Nephron (organoid): ENCODE measurements around the gene PCDH7.

Experiments
- H3K27ac Mint-ChIP-seq, 3 experiments: 2 replicates each; pipeline ENCODE4 v1.8.0; 2020; ENCODE audit warnings: mixed read lengths in 3 of 3, mild to moderate bottlenecking in 2 of 3, moderate library complexity in 1 of 3
- H3K27me3 Mint-ChIP-seq: 2 replicates; pipeline ENCODE4 v1.8.0; 2021; ENCODE audit warnings: low read depth, mild to moderate bottlenecking, moderate library complexity, mixed read lengths
- H3K36me3 Mint-ChIP-seq: 2 replicates; pipeline ENCODE4 v1.8.0; 2020; ENCODE audit warnings: low read depth, mixed read lengths
- H3K4me1 Mint-ChIP-seq: 2 replicates; pipeline ENCODE4 v1.8.0; 2020; ENCODE audit warnings: mixed read lengths
- H3K4me3 Mint-ChIP-seq, 3 experiments: 2 replicates each; pipeline ENCODE4 v1.8.0; 2020; ENCODE audit warnings: mild to moderate bottlenecking in 3 of 3, mixed read lengths in 3 of 3, moderate library complexity in 2 of 3
- H3K9me3 Mint-ChIP-seq: 2 replicates; pipeline ENCODE4 v1.8.0; 2020; ENCODE audit warnings: mixed read lengths
- CTCF ChIP-seq, 3 experiments: fragments of 200-600 bp; sonication (generic); IDR thresholded peaks; one replicate each; pipeline ENCODE4 v1.5.0; 2021; ENCODE audit warnings: antibody characterized with exemption in 3 of 3; ENCODE audit not compliant: unreplicated experiment in 3 of 3

Gene PCDH7

DNA sequence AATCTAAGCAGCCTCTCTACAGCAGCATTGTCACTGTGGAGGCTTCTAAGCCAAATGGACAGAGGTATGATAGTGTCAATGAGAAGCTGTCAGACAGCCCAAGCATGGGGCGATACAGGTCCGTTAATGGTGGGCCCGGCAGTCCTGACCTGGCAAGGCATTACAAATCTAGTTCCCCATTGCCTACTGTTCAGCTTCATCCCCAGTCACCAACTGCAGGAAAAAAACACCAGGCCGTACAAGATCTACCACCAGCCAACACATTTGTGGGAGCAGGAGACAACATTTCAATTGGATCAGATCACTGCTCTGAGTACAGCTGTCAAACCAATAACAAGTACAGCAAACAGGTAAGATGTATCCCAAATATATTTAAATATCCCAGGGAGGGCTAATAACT is 4.1 kb downstream of the PCDH7 start:
- peaks cover 35% of the 10 kb centered on the region for H3K4me1 Mint-ChIP-seq
- TF ChIP-seq CTCF (IDR thresholded peaks at IDR 0.05; ENCODE audit: unreplicated experiment in 3 of 3): no peak
- peaks cover 23% of the 10 kb centered on the region for H3K36me3 Mint-ChIP-seq
- H3K9me3 Mint-ChIP-seq: no peaks in the 10 kb centered on the region
- peaks cover 27% of the 10 kb centered on the region for H3K27me3 Mint-ChIP-seq
- peak overlapping the region; percentile 77 to 86 (median 86) for H3K4me3 Mint-ChIP-seq
- peak overlapping the region in 2 of 3 experiments; percentile 10 to 81 for H3K27ac Mint-ChIP-seq

DNA sequence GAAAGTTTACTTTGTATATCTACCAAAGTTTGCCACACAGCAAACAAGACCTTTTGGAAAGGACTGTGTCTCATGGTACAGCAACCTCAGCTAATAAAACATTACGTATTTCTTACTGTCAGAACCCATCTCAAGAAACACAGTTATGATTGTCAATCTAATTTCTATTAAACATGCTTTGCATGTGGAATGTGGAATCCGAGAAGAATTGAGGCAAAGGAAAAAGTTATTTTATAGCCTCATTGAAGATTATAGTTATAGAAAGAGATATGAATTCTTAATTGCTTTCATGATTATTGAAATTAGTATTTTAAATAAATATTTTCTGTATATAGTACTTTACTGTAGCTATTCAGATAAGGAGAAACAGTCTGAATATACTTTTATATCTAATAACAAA is 5.4 kb downstream of the PCDH7 start:
- no peak for TF ChIP-seq CTCF (IDR thresholded peaks at IDR 0.05; ENCODE audit: unreplicated experiment in 3 of 3)
- no peak overlapping the region for H3K27ac Mint-ChIP-seq
- H3K4me3 Mint-ChIP-seq: peak overlapping the region; percentile 64 to 86 (median 77)
- peaks cover 23% of the 10 kb centered on the region for H3K36me3 Mint-ChIP-seq
- H3K4me1 Mint-ChIP-seq: peaks cover 35% of the 10 kb centered on the region
- no peaks in the 10 kb centered on the region for H3K9me3 Mint-ChIP-seq
- H3K27me3 Mint-ChIP-seq: peaks cover 24% of the 10 kb centered on the region

DNA sequence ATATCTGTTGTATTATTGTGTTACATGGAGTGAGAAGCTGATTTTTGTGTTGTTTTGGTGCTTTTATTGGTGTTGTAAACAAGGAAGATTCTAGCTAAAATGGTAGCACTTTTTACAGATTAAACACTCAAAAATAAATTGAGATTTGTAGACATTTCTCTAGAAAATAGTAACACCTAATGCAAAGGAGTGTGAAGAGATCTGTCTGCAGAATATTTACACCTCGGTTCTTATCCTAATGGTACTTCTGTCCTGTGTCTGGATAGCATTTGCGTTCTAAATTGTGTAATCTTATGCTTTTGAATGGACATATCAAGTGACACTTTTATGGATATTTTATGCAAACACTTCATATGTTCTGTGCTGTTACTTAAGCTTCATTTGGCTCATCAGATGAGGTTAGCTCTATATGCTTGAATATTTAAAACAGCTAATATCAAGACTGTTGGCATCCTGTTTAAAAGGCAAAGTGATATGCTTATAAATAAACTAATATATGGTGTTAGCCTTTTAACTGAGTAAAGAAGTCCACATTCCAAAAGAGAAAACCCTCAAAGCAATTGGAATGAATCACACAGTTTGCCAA is 6.0 kb downstream of the PCDH7 start:
- no peak for TF ChIP-seq CTCF (IDR thresholded peaks at IDR 0.05; ENCODE audit: unreplicated experiment in 3 of 3)
- H3K4me1 Mint-ChIP-seq: peaks cover 32% of the 10 kb centered on the region
- peak overlapping the region; percentile 58 to 85 (median 73) for H3K4me3 Mint-ChIP-seq
- no peaks in the 10 kb centered on the region for H3K9me3 Mint-ChIP-seq
- H3K27ac Mint-ChIP-seq: no peak overlapping the region
- H3K36me3 Mint-ChIP-seq: peaks cover 20% of the 10 kb centered on the region
- H3K27me3 Mint-ChIP-seq: peaks cover 18% of the 10 kb centered on the region

DNA sequence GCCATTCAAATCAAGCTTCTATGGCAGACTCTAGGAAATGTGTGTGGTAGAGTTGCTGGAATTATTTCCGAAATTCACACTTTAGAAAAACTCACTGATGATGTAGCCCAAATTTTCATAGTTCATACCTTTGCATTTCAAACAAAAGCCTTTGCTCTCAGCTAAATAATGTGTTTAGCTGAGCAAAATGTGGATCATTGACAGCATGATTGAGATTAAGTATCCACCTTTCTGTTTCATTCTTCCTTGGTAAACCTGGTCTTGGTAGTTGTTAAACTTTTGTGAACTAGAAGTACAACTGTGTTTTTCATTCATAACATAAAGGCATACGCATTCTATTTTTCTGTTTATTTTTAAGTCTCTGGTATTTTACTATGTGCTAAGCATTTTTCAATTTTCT is 7.2 kb downstream of the PCDH7 start:
- Mint-ChIP-seq H3K9me3 (no peaks in the 10 kb centered on the region), H3K36me3 (peaks cover 23% of the 10 kb centered on the region), H3K4me3 (peak overlapping the region; percentile 46 to 74 (median 62)), H3K4me1 (peaks cover 32% of the 10 kb centered on the region), H3K27ac (peak overlapping the region in 1 of 3 experiments; percentile 32), H3K27me3 (peaks cover 17% of the 10 kb centered on the region)
- TF ChIP-seq CTCF (IDR thresholded peaks at IDR 0.05; ENCODE audit: unreplicated experiment in 3 of 3): no peak

GRCh38 chr4:30728311-30728710 is 8.1 kb downstream of the PCDH7 start:
- H3K27me3 Mint-ChIP-seq: peaks cover 8% of the 10 kb centered on the region
- peaks cover 27% of the 10 kb centered on the region for H3K4me1 Mint-ChIP-seq
- TF ChIP-seq CTCF (IDR thresholded peaks at IDR 0.05; ENCODE audit: unreplicated experiment in 3 of 3): no peak
- H3K36me3 Mint-ChIP-seq: peaks cover 20% of the 10 kb centered on the region
- H3K4me3 Mint-ChIP-seq: no peak overlapping the region
- no peaks in the 10 kb centered on the region for H3K9me3 Mint-ChIP-seq
- no peak overlapping the region for H3K27ac Mint-ChIP-seq

DNA sequence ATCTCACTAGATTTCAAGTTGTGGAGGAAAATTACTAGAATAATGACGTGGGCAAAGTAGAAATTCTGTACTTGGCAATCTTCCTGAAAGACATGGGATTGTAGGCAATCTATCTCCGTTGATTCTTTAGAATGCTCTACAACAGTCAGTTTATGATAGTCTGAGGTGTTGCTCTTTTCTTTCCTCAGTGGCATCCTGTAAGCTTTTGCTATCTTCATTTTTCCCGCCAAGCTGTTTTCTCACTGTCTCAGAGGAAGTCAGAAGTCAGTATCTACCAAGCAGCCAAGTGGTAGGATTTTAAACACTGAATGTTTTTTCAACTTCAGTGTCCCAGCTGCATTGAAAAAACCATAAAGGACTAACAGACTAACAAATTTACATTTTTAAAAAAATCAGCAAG is 23.7 kb downstream of the PCDH7 start:
- no peaks in the 10 kb centered on the region for H3K4me1 Mint-ChIP-seq
- no peaks in the 10 kb centered on the region for H3K27me3 Mint-ChIP-seq
- no peaks in the 10 kb centered on the region for H3K36me3 Mint-ChIP-seq
- no peak overlapping the region for H3K4me3 Mint-ChIP-seq
- no peak for TF ChIP-seq CTCF (IDR thresholded peaks at IDR 0.05; ENCODE audit: unreplicated experiment in 3 of 3)
- no peak overlapping the region for H3K27ac Mint-ChIP-seq
- H3K9me3 Mint-ChIP-seq: no peaks in the 10 kb centered on the region
